Thoracic aorta (tissue), 2 donors: Measurements from ENCODE around the gene TMCC3. TPM values are rescaled to one million over a fixed set of nuclear protein-coding genes. Genes with fewer than 3 reads are reported as not detected.

Source experiments
- ATAC-seq: fragments of 150-250 bp; one replicate; pipeline ENCODE4 v1.8.0; 2017; ENCODE audit warnings: low read depth; ENCODE audit not compliant: insufficient number of reproducible peaks, low FRiP score
- DNase-seq: peaks from one replicate; pipeline ENCODE4 v3.0.0-alpha.2; 2020; ENCODE audit warnings: low spot score
- H3K27ac ChIP-seq, 2 donors: fragments of 200-600 bp; sonication (generic); 1 replicate in 1 of 2; 2 replicates in 1 of 2; pipeline ENCODE4 v1.5.1; 2016; ENCODE audit warnings: mild to moderate bottlenecking in 2 of 2, moderate library complexity in 2 of 2
- H3K27me3 ChIP-seq: fragments of 200-600 bp; sonication (generic); replicated peaks from 2 replicates; pipeline ENCODE4 v1.6.0; 2016; ENCODE audit warnings: mild to moderate bottlenecking; ENCODE audit not compliant: insufficient read depth
- H3K36me3 ChIP-seq: fragments of 200-600 bp; sonication (generic); one replicate; pipeline ENCODE4 v1.5.1; 2016
- H3K4me1 ChIP-seq, 2 donors: fragments of 200-600 bp; sonication (generic); 1 replicate in 1 of 2; 2 replicates in 1 of 2; pipeline versions ENCODE4 v1.5.1 to v1.6.0; 2016; ENCODE audit warnings: low read depth in 2 of 2, mild to moderate bottlenecking in 1 of 2; ENCODE audit not compliant: control insufficient read depth in 1 of 2
- H3K4me3 ChIP-seq: fragments of 200-600 bp; sonication (generic); 2 replicates; pipeline ENCODE4 v1.5.1; 2016; ENCODE audit warnings: mild to moderate bottlenecking
- H3K9me3 ChIP-seq: fragments of 200-600 bp; sonication (generic); 2 replicates; pipeline ENCODE4 v1.5.1; 2016
- CTCF ChIP-seq: fragments of 200-600 bp; sonication (generic); IDR thresholded peaks from one replicate; pipeline ENCODE4 v1.5.1; 2019; ENCODE audit warnings: antibody characterized with exemption
- total RNA-seq, 2 donors: library from RNA; depleted of rRNA; stranded (reverse); fragments of >200 nt; gene quantifications; one replicate each; pipeline versions ENCODE4 v1.1.0 to v1.2.3, GENCODE V29; 2016

TMCC3 gene
- total RNA-seq, 2 donors from 2014 or later: 6.9 to 12.4 TPM

- DNase-seq: no peak
- no peak for TF ChIP-seq CTCF
- Histone ChIP-seq H3K27ac (no peak overlapping the region), H3K27me3 (no peaks in the 10 kb centered on the region), H3K9me3 (no peaks in the 10 kb centered on the region), H3K4me1 (peaks cover 15 to 17% of the 10 kb centered on the region in 2 donors), H3K36me3 (no peaks in the 10 kb centered on the region), H3K4me3 (no peak overlapping the region)
- no peak for ATAC-seq
Measured at GRCh38 chr12:94673496-94673895, 23.1 kb upstream of the TMCC3 start.

- no peak for TF ChIP-seq CTCF
- no peak for ATAC-seq
Measured at GRCh38 chr12:94671917-94672316, 21.6 kb upstream of the TMCC3 start.

GRCh38 chr12:94670898-94671297 lies 20.5 kb upstream of the TMCC3 start:
- no peak for TF ChIP-seq CTCF
- no peaks in the 10 kb centered on the region for H3K36me3 ChIP-seq
- ATAC-seq: no peak
- no peak for DNase-seq
- no peaks in the 10 kb centered on the region for H3K9me3 ChIP-seq
- no peaks in the 10 kb centered on the region for H3K27me3 ChIP-seq
- H3K27ac ChIP-seq: no peak overlapping the region
- H3K4me3 ChIP-seq: no peak overlapping the region
- peaks cover 15 to 17% of the 10 kb centered on the region in 2 donors for H3K4me1 ChIP-seq

More at GRCh38 chr12:94671917-94672316, 21.6 kb upstream of the TMCC3 start:
- Histone ChIP-seq H3K4me3 (no peak overlapping the region), H3K9me3 (no peaks in the 10 kb centered on the region), H3K27ac (no peak overlapping the region), H3K4me1 (peaks cover 15 to 17% of the 10 kb centered on the region in 2 donors), H3K36me3 (no peaks in the 10 kb centered on the region), H3K27me3 (no peaks in the 10 kb centered on the region)
- no peak for DNase-seq

GRCh38 chr12:94670075-94670474 lies 19.7 kb upstream of the TMCC3 start:
- no peaks in the 10 kb centered on the region for H3K36me3 ChIP-seq
- ATAC-seq (no peak), DNase-seq (no peak)
- no peaks in the 10 kb centered on the region for H3K9me3 ChIP-seq
- H3K27ac ChIP-seq: no peak overlapping the region
- no peak overlapping the region for H3K4me3 ChIP-seq
- no peak for TF ChIP-seq CTCF
- peaks cover 15 to 17% of the 10 kb centered on the region in 2 donors for H3K4me1 ChIP-seq
- no peaks in the 10 kb centered on the region for H3K27me3 ChIP-seq

- ATAC-seq (no peak), DNase-seq (no peak)
- H3K4me3 ChIP-seq: no peak overlapping the region
- no peak overlapping the region for H3K27ac ChIP-seq
- TF ChIP-seq CTCF: no peak
- no peaks in the 10 kb centered on the region for H3K4me1 ChIP-seq
- H3K36me3 ChIP-seq: no peaks in the 10 kb centered on the region
- no peaks in the 10 kb centered on the region for H3K27me3 ChIP-seq
- no peaks in the 10 kb centered on the region for H3K9me3 ChIP-seq
Measured at GRCh38 chr12:94667031-94667540, 16.7 kb upstream of the TMCC3 start.
